SK-N-SH treated with all-trans-retinoic acid at 6 μM for 48 hours (cell line): ENCODE data around the gene PACSIN3.

Experiments used
- ESRRG ChIP-seq: fragments of 250-450 bp; sonication (Bioruptor Pico); IDR thresholded peaks from 2 replicates; pipeline ENCODE4 v1.6.1; 2021; ENCODE audit warnings: mild to moderate bottlenecking
- ZFP30 ChIP-seq: fragments of 450-650 bp; formaldehyde crosslinking; IDR thresholded peaks from 2 replicates; pipeline ENCODE4 v1.5.0; 2022; ENCODE audit warnings: mild to moderate bottlenecking, moderate library complexity
- ZNF8 ChIP-seq: fragments of 450-650 bp; formaldehyde crosslinking; IDR thresholded peaks from 2 replicates; pipeline ENCODE4 v1.5.0; 2020; ENCODE audit warnings: mild to moderate bottlenecking, moderate library complexity

- TF ChIP-seq ZFP30 (CRISPR knock-in tag) (no peak), ESRRG (no peak), ZNF8 (CRISPR knock-in tag) (no peak)
These were observed 53.3 kb downstream of the PACSIN3 start for GRCh38 chr11:47132981-47133380.
